Tibial nerve (tissue), 4 donors: ENCODE measurements around the gene B3GAT3.

Experiments used
- EP300 ChIP-seq, 2 donors: sonication (generic); formaldehyde crosslinking; IDR thresholded peaks; one replicate each; pipeline ENCODE4 v1.6.1; 2017; ENCODE audit warnings: antibody characterized with exemption in 2 of 2, mild to moderate bottlenecking in 1 of 2
- POLR2A ChIP-seq, 2 donors: fragments of 450-650 bp; IDR thresholded peaks; one replicate each; pipeline ENCODE4 v1.6.1; 2017; ENCODE audit warnings: antibody characterized with exemption in 2 of 2, mild to moderate bottlenecking in 2 of 2, moderate library complexity in 2 of 2
- TF ChIP-seq, protein P1 (sequence below), 5 experiments: fragments of 200-600 bp in 3 of 5; fragments of 450-650 bp in 2 of 5; sonication (generic) in 3 of 5; IDR thresholded peaks; one replicate each; pipeline ENCODE4 v1.5.1; 2016 to 2019; ENCODE audit warnings: antibody characterized with exemption in 5 of 5, mild to moderate bottlenecking in 3 of 5, moderate library complexity in 2 of 5

DNA sequence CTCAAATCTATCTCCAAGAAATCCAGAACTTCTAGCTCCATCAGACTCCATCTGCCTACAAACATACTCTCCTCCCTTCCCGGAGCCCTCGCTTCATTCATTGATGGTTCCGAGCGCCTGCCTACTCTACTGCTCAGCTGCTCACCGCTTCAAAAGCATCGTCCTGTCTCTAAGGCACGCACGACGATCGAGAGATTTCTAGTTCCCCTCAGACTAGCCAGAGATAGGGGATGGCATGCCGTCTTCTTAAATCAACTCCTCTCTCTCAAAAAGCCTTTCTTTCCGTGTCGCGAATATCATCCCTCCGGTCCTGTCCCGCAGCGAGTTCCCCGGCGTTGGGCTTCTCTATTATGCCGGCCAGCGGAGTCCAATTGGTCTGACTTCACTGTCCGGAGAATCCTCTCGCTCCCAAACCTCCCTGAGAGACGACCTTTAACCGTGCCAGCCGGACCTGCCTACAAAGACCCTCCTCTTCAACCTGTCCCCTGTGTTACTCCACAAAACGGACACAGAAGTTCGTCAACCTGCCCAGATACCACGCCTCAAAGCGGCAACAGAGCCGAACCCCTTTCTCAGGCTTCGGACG, 48.7 kb downstream of the B3GAT3 start:
- TF ChIP-seq POLR2A (IDR thresholded peaks at IDR 0.05) (no peak), EP300 (IDR thresholded peaks at IDR 0.05) (no peak)
- TF ChIP-seq, protein P1, sequence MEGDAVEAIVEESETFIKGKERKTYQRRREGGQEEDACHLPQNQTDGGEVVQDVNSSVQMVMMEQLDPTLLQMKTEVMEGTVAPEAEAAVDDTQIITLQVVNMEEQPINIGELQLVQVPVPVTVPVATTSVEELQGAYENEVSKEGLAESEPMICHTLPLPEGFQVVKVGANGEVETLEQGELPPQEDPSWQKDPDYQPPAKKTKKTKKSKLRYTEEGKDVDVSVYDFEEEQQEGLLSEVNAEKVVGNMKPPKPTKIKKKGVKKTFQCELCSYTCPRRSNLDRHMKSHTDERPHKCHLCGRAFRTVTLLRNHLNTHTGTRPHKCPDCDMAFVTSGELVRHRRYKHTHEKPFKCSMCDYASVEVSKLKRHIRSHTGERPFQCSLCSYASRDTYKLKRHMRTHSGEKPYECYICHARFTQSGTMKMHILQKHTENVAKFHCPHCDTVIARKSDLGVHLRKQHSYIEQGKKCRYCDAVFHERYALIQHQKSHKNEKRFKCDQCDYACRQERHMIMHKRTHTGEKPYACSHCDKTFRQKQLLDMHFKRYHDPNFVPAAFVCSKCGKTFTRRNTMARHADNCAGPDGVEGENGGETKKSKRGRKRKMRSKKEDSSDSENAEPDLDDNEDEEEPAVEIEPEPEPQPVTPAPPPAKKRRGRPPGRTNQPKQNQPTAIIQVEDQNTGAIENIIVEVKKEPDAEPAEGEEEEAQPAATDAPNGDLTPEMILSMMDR (IDR thresholded peaks at IDR 0.05), result no peak
